H1 (cell line): ENCODE data around the gene MARCHF2. TPM values are rescaled to one million over a fixed set of nuclear protein-coding genes. Genes with fewer than 3 reads are reported as not detected.
"Not testable (repeated sequence)": the region's sequence is repeated elsewhere in the genome, so short reads cannot be mapped to it uniquely, and the experiment has no call there.

Experiments used
- CTCF ChIA-PET: fragments of 300-600 bp; sonication (Branson Sonifier 250); formaldehyde crosslinking; loops from one replicate; lab custom pipeline; 2021; ENCODE audit not compliant: partially characterized antibody; lab: Charles Lee
- POLR2A ChIA-PET: fragments of 300-600 bp; sonication (Branson Sonifier 250); formaldehyde crosslinking; loops from one replicate; lab custom pipeline; 2021; ENCODE audit warnings: inconsistent platforms; ENCODE audit not compliant: partially characterized antibody; lab: Charles Lee
- DNase-seq, 2 experiments: peaks; one replicate each; pipeline versions ENCODE4 v3.0.0 to v3.0.0-alpha.2; 2010 to 2022; ENCODE audit warnings: low spot score in 2 of 2, low read depth in 1 of 2, mixed read lengths in 1 of 2
- FAIRE-seq: peaks from 2 replicates; lab custom pipeline; 2011; peaks lifted over from hg19 to GRCh38; lab: Jason Lieb, UNC
- H2AFZ ChIP-seq: 2 replicates; pipeline ENCODE4 v1.8.1; 2012; ENCODE audit warnings: low read length, inconsistent platforms
- H2AK5ac ChIP-seq: 2 replicates; pipeline ENCODE4 v1.6.1; 2013; ENCODE audit warnings: low read depth, low read length
- H2BK120ac ChIP-seq: replicated peaks from 2 replicates; pipeline ENCODE3; 2013; ENCODE audit warnings: low read depth, low read length, inconsistent platforms
- H2BK12ac ChIP-seq: 2 replicates; pipeline ENCODE4 v1.6.1; 2013; ENCODE audit warnings: low read depth, low read length
- H2BK15ac ChIP-seq: 2 replicates; pipeline ENCODE4 v1.6.1; 2013; ENCODE audit warnings: low read length
- H2BK20ac ChIP-seq: 2 replicates; pipeline ENCODE4 v1.6.1; 2013; ENCODE audit warnings: low read length
- H2BK5ac ChIP-seq: 2 replicates; pipeline ENCODE4 v1.6.1; 2013; ENCODE audit warnings: low read depth, low read length
- H3K14ac ChIP-seq: 2 replicates; pipeline ENCODE4 v1.6.1; 2013; ENCODE audit warnings: inconsistent platforms; ENCODE audit not compliant: insufficient read length
- H3K18ac ChIP-seq: 2 replicates; pipeline ENCODE4 v1.6.1; 2013; ENCODE audit warnings: low read length; ENCODE audit errors: extremely low read depth
- H3K23ac ChIP-seq: 2 replicates; pipeline ENCODE4 v1.6.1; 2013; ENCODE audit warnings: inconsistent platforms; ENCODE audit not compliant: insufficient read length
- H3K23me2 ChIP-seq: 2 replicates; pipeline ENCODE4 v1.6.1; 2013; ENCODE audit warnings: low read depth, low read length
- H3K27ac ChIP-seq: 2 replicates; pipeline ENCODE4 v1.6.1; 2011; ENCODE audit warnings: low read depth, low read length, inconsistent platforms
- H3K27me3 ChIP-seq, 4 experiments: replicated peaks in 1 of 4; 1 replicate in 1 of 4; 2 replicates in 3 of 4; pipeline versions ENCODE4 v1.6.1 to v1.8.1; 2011 to 2013; ENCODE audit warnings: low read length in 3 of 4, mild to moderate bottlenecking in 3 of 4, inconsistent platforms in 2 of 4, mixed read lengths in 2 of 4, moderate library complexity in 1 of 4; ENCODE audit not compliant: control insufficient read depth in 3 of 4, insufficient read depth in 3 of 4; ENCODE audit errors: extremely low read depth in 1 of 4
- H3K36me3 ChIP-seq, 4 experiments: 2 replicates each; pipeline versions ENCODE4 v1.6.1 to v1.8.1; 2011 to 2013; ENCODE audit warnings: mild to moderate bottlenecking in 4 of 4, low read length in 3 of 4, moderate library complexity in 2 of 4, control low read depth in 1 of 4, inconsistent platforms in 1 of 4; ENCODE audit not compliant: insufficient read depth in 4 of 4, control insufficient read depth in 2 of 4
- H3K4ac ChIP-seq: replicated peaks from 2 replicates; pipeline ENCODE3; 2013; ENCODE audit warnings: low read length, low read depth, mixed read lengths, inconsistent platforms; ENCODE audit not compliant: insufficient read length
- H3K4me1 ChIP-seq, 4 experiments: replicated peaks in 1 of 4; 1 replicate in 1 of 4; 2 replicates in 3 of 4; pipeline versions ENCODE4 v1.6.1 to v1.8.1; 2011 to 2013; ENCODE audit warnings: low read length in 3 of 4, inconsistent platforms in 2 of 4, mixed read lengths in 1 of 4; ENCODE audit not compliant: insufficient read depth in 4 of 4, control insufficient read depth in 3 of 4
- H3K4me2 ChIP-seq, 2 experiments: 2 replicates each; pipeline versions ENCODE4 v1.6.1 to v1.8.1; 2011 to 2013; ENCODE audit warnings: low read depth in 2 of 2, low read length in 2 of 2, control low read depth in 1 of 2, inconsistent platforms in 1 of 2, mild to moderate bottlenecking in 1 of 2; ENCODE audit not compliant: insufficient read depth in 1 of 2
- H3K4me3 ChIP-seq, 4 experiments: fragments of 200-600, 300-600 bp in 1 of 4; sonication (generic), shearing (Covaris generic), sonication (Bioruptor Twin) in 1 of 4; 2 replicates each; pipeline versions ENCODE4 v1.5.1 to v1.8.1; 2011 to 2016; ENCODE audit warnings: low read length in 4 of 4, low read depth in 3 of 4, control low read depth in 2 of 4, inconsistent platforms in 2 of 4, mild to moderate bottlenecking in 2 of 4, mixed read lengths in 1 of 4, moderate library complexity in 1 of 4; ENCODE audit not compliant: insufficient read depth in 2 of 4; ENCODE audit errors: extremely low read depth in 1 of 4
- H3K56ac ChIP-seq: replicated peaks from 2 replicates; pipeline ENCODE3; 2013; ENCODE audit warnings: low read depth, mild to moderate bottlenecking, mixed read lengths, low read length, inconsistent platforms; ENCODE audit not compliant: insufficient read length
- H3K79me1 ChIP-seq: 2 replicates; pipeline ENCODE4 v1.6.1; 2013; ENCODE audit warnings: low read depth, low read length, control low read depth
- H3K79me2 ChIP-seq, 2 experiments: 2 replicates each; pipeline versions ENCODE4 v1.6.1 to v1.8.1; 2012 to 2013; ENCODE audit warnings: low read length in 2 of 2, mild to moderate bottlenecking in 2 of 2, inconsistent platforms in 1 of 2; ENCODE audit not compliant: insufficient read depth in 2 of 2, control insufficient read depth in 1 of 2
- H3K9ac ChIP-seq, 4 experiments: replicated peaks in 1 of 4; 1 replicate in 1 of 4; 2 replicates in 3 of 4; pipeline versions ENCODE4 v1.6.1 to v1.8.1; 2011 to 2013; ENCODE audit warnings: low read depth in 3 of 4, low read length in 3 of 4, control low read depth in 2 of 4, mild to moderate bottlenecking in 2 of 4, moderate library complexity in 2 of 4, inconsistent platforms in 1 of 4; ENCODE audit errors: extremely low read depth in 1 of 4
- H3K9me3 ChIP-seq, 2 experiments: 2 replicates each; pipeline versions ENCODE4 v1.6.1 to v1.8.1; 2012 to 2013; ENCODE audit warnings: mild to moderate bottlenecking in 2 of 2, moderate library complexity in 2 of 2, control low read depth in 1 of 2, inconsistent platforms in 1 of 2, low read depth in 1 of 2, low read length in 1 of 2, mixed read lengths in 1 of 2; ENCODE audit not compliant: insufficient read depth in 2 of 2
- H4K20me1 ChIP-seq, 2 experiments: replicated peaks in 1 of 2; 2 replicates each; pipeline versions ENCODE3 to v1.8.1; 2011 to 2013; ENCODE audit warnings: inconsistent platforms in 2 of 2, low read length in 2 of 2, mild to moderate bottlenecking in 1 of 2; ENCODE audit not compliant: insufficient read depth in 2 of 2, control insufficient read depth in 1 of 2
- H4K5ac ChIP-seq: 2 replicates; pipeline ENCODE4 v1.6.1; 2013; ENCODE audit warnings: low read length, low read depth, mixed read lengths, inconsistent platforms; ENCODE audit not compliant: insufficient read length
- H4K8ac ChIP-seq: 2 replicates; pipeline ENCODE4 v1.8.0; 2013; ENCODE audit warnings: mild to moderate bottlenecking, moderate library complexity, low read length, inconsistent platforms; ENCODE audit not compliant: insufficient read depth; ENCODE audit errors: extremely low read depth
- H4K91ac ChIP-seq: replicated peaks from 2 replicates; pipeline ENCODE3; 2013; ENCODE audit warnings: low read length, mixed read lengths, inconsistent platforms; ENCODE audit not compliant: insufficient read length
- WGBS, 2 experiments: shearing (Covaris generic) in 1 of 2; methylation state at CpG; one replicate each; pipeline versions ENCODE4 v1.1.6 to v1.1.7; 2013 to 2015; ENCODE audit warnings: low lambda C conversion rate in 2 of 2, mixed read lengths in 2 of 2, inconsistent platforms in 1 of 2, low coverage in 1 of 2, missing lambda C conversion rate in 1 of 2; ENCODE audit not compliant: insufficient replicate concordance in 2 of 2, insufficient coverage in 1 of 2, insufficient read length in 1 of 2; ENCODE audit errors: extremely low coverage in 1 of 2, missing lambda C conversion rate in 1 of 2; 5-methylcytosine and 5-hydroxymethylcytosine counted together
- polyA plus RNA-seq, 7 experiments: library from polyadenylated mRNA; depleted of rRNA in 3 of 7; stranded (reverse) in 5 of 7; unstranded in 2 of 7; fragments of >200 nt in 5 of 7; fragments of 200-250 nt in 2 of 7; gene quantifications; 1 replicate in 5 of 7; 2 replicates in 1 of 7; 4 replicates in 1 of 7; pipeline versions ENCODE4 v1.2.1 to v1.2.3, GENCODE V29; 2011 to 2013; ENCODE audit warnings: missing spikeins in 2 of 7, mixed read lengths in 2 of 7
- total RNA-seq: library from RNA; stranded (reverse); fragmentation: NEBNext Ultra II Directional; extraction: Animal tissue kit (Norgen Biotek cat#: 25700); gene quantifications from 2 replicates; pipeline ENCODE4 v1.2.1, GENCODE V29; 2021

MARCHF2 gene
- total and polyA plus RNA-seq, 2 of the 8 experiments (the other 6 are each of a cell fraction or from before 2014, with no cell fraction given): 18.5 to 46.2 TPM

DNA sequence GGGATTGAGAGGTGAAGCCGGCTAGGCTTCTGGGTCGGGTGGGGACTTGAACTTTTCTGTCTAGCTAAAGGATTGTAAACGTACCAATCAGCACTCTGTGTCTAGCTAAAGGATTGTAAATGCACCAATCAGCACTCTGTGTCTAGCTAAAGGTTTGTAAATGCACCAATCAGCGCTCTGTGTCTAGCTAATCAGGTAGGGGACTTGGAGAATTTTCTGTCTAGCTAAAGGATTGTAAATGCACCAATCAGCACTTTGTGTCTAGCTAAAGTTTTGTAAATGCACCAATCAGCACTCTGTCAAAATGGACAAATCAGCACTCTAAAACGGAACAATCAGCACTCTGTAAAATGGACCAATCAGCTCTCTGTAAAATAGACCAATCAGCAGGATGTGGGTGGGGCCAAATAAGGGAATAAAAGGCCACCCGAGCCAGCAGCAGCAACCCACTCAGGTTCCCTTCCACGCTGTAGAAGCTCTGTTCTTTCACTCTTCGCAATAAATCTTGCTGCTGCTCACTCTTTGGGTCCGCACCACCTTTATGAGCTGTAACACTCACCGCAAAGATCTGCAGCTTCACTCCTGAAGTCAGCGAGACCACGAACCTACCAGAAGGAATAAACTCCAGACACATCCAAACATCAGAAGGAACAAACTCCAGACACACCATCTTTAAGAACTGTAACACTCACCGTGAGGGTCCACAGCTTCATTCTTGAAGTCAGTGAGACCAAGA, 33.8 kb upstream of the MARCHF2 start:
- not testable (repeated sequence) for H3K56ac ChIP-seq, H4K91ac ChIP-seq, H3K4ac ChIP-seq, H3K79me1 ChIP-seq, H2AFZ ChIP-seq, H4K20me1 ChIP-seq, DNase-seq, H3K27me3 ChIP-seq, H3K9me3 ChIP-seq, H3K14ac ChIP-seq, H2BK15ac ChIP-seq, FAIRE-seq, H3K9ac ChIP-seq, H2BK12ac ChIP-seq, H3K23me2 ChIP-seq, H3K23ac ChIP-seq, H2AK5ac ChIP-seq, H2BK20ac ChIP-seq, H3K4me3 ChIP-seq, H2BK120ac ChIP-seq, H4K8ac ChIP-seq, H3K36me3 ChIP-seq, H3K4me1 ChIP-seq, H3K18ac ChIP-seq, H3K27ac ChIP-seq, H3K79me2 ChIP-seq, H2BK5ac ChIP-seq, H4K5ac ChIP-seq
- 0 out of 4 replicates have a peak overlapping the region, but pooled peaks of 1 of the 2 experiments have one; percentile 51 for H3K4me2 ChIP-seq
- POLR2A ChIA-PET: interaction anchor here (0.8 to 3.9 kb wide), 7 partner anchors 12 to 64 kb away, joined by 3 to 25 read pairs (median 5); partner anchors contain the start of genes RAB11B and RPS28
- CTCF ChIA-PET: interaction anchor here (0.6 to 4.9 kb wide), 7 partner anchors 16 to 202 kb away, joined by 3 to 23 read pairs (median 5); no protein-coding TSS in a partner anchor
- 94% methylated on average over 13 of the region's 13 CpGs; no CpG with 5 or more reads in 1 of the 2 experiments for WGBS, 2 experiments
